Keratinocyte (primary cell): Measurements from ENCODE around the gene DCP2. TPM values are rescaled to one million over a fixed set of nuclear protein-coding genes. Genes with fewer than 3 reads are reported as not detected.

Experiments
- DNase-seq: peaks from one replicate; pipeline ENCODE4 v3.0.0-alpha.2; 2011; ENCODE audit warnings: low read depth, missing footprints, low spot score
- FAIRE-seq: peaks from 2 replicates; lab custom pipeline; 2011; peaks lifted over from hg19 to GRCh38; lab: Jason Lieb, UNC
- H2AFZ ChIP-seq: 2 replicates; pipeline ENCODE4 v1.6.0; 2012; ENCODE audit warnings: low read length, control low read depth, inconsistent platforms; ENCODE audit not compliant: control insufficient read depth
- H3K27ac ChIP-seq: 2 replicates; pipeline ENCODE4 v1.5.1; 2011; ENCODE audit warnings: low read length; ENCODE audit not compliant: control insufficient read depth, insufficient read depth
- H3K27me3 ChIP-seq: 3 replicates; pipeline ENCODE4 v1.6.0; 2011; ENCODE audit warnings: low read length; ENCODE audit not compliant: control insufficient read depth, insufficient read depth; ENCODE audit errors: extremely low read depth
- H3K36me3 ChIP-seq, 2 experiments: 2 replicates in 1 of 2; 3 replicates in 1 of 2; pipeline ENCODE4 v1.5.1; 2011; ENCODE audit warnings: low read length in 2 of 2, mild to moderate bottlenecking in 1 of 2; ENCODE audit not compliant: control insufficient read depth in 2 of 2, insufficient read depth in 2 of 2; ENCODE audit errors: extremely low read depth in 1 of 2
- H3K4me1 ChIP-seq: 3 replicates; pipeline ENCODE4 v1.5.1; 2011; ENCODE audit warnings: low read length; ENCODE audit not compliant: control insufficient read depth, insufficient read depth; ENCODE audit errors: extremely low read depth
- H3K4me2 ChIP-seq: 3 replicates; pipeline ENCODE4 v1.6.0; 2011; ENCODE audit warnings: low read depth, low read length; ENCODE audit not compliant: control insufficient read depth, insufficient read depth; ENCODE audit errors: extremely low read depth
- H3K4me3 ChIP-seq, 3 experiments: fragments of 200-600 bp in 1 of 3; sonication (generic) in 1 of 3; 2 replicates in 2 of 3; 3 replicates in 1 of 3; pipeline ENCODE4 v1.5.1; 2011 to 2016; ENCODE audit warnings: low read length in 3 of 3, mild to moderate bottlenecking in 3 of 3, control low read depth in 2 of 3, inconsistent platforms in 1 of 3, low read depth in 1 of 3, mixed read lengths in 1 of 3, mixed run types in 1 of 3, moderate library complexity in 1 of 3; ENCODE audit not compliant: control insufficient read depth in 2 of 3, insufficient read depth in 2 of 3; ENCODE audit errors: extremely low read depth in 1 of 3
- H3K79me2 ChIP-seq: 2 replicates; pipeline ENCODE4 v1.6.0; 2012; ENCODE audit warnings: low read length; ENCODE audit not compliant: control insufficient read depth, insufficient read depth
- H3K9ac ChIP-seq: 3 replicates; pipeline ENCODE4 v1.6.0; 2011; ENCODE audit warnings: low read length; ENCODE audit not compliant: control insufficient read depth, insufficient read depth; ENCODE audit errors: extremely low read depth
- H3K9me1 ChIP-seq: 3 replicates; pipeline ENCODE4 v1.6.0; 2011; ENCODE audit warnings: low read length; ENCODE audit not compliant: control insufficient read depth, insufficient read depth; ENCODE audit errors: extremely low read depth
- H3K9me3 ChIP-seq: 2 replicates; pipeline ENCODE4 v1.5.1; 2012; ENCODE audit warnings: low read depth, low read length; ENCODE audit not compliant: control insufficient read depth
- H4K20me1 ChIP-seq: 3 replicates; pipeline ENCODE4 v1.6.0; 2011; ENCODE audit warnings: low read length; ENCODE audit not compliant: control insufficient read depth, insufficient read depth; ENCODE audit errors: extremely low read depth
- CTCF ChIP-seq, 3 experiments: IDR thresholded peaks in 1 of 3; conservative IDR thresholded peaks in 1 of 3; optimal IDR thresholded peaks in 1 of 3; 2 replicates in 2 of 3; 3 replicates in 1 of 3; pipeline versions ENCODE3 to v1.5.1; 2011; ENCODE audit warnings: low read length in 3 of 3, mild to moderate bottlenecking in 3 of 3, moderate library complexity in 2 of 3, control low read depth in 1 of 3, inconsistent platforms in 1 of 3; ENCODE audit not compliant: insufficient read depth in 2 of 3; ENCODE audit errors: extremely low read depth in 1 of 3
- EZH2 ChIP-seq: IDR thresholded peaks from one replicate; pipeline ENCODE4 v1.6.1; 2012; ENCODE audit warnings: inconsistent platforms, mild to moderate bottlenecking, low read length, moderate library complexity
- dilution Hi-C: fragments of 300-500 bp; cut with MboI; formaldehyde crosslinking; loops from one replicate; pipeline ENCODE4 v1.7.0; 2020; ENCODE audit warnings: low sequenced_read_pairs; ENCODE audit not compliant: extremely low pct_ligation_motif_present
- polyA plus RNA-seq, 5 experiments: library from polyadenylated mRNA; depleted of rRNA in 3 of 5; stranded (reverse) in 3 of 5; stranded (forward) in 1 of 5; unstranded in 1 of 5; fragments of >200 nt; gene quantifications; 1 replicate in 1 of 5; 2 replicates in 3 of 5; 3 replicates in 1 of 5; pipeline versions ENCODE4 v1.2.1 to v1.2.3, GENCODE V29; 2011 to 2012; ENCODE audit warnings: missing spikeins in 2 of 5, low read depth in 1 of 5, low replicate concordance in 1 of 5

DCP2 gene
- polyA plus RNA-seq, 1 donor (not counting 4 experiments of a cell fraction or from before 2014, with no cell fraction given), result 11.8 TPM

- Histone ChIP-seq H4K20me1 (no peaks in the 10 kb centered on the region), H3K27ac (no peak overlapping the region), H3K4me1 (peaks cover 43% of the 10 kb centered on the region), H3K27me3 (no peaks in the 10 kb centered on the region), H3K9me1 (peaks cover 2% of the 10 kb centered on the region), H3K9ac (no peak overlapping the region), H3K36me3 (peaks cover 25 to 26% of the 10 kb centered on the region in 2 experiments), H3K4me3 (no peak overlapping the region), H3K4me2 (no peak overlapping the region), H3K79me2 (no peaks in the 10 kb centered on the region), H2AFZ (no peak overlapping the region), H3K9me3 (no peaks in the 10 kb centered on the region)
- TF ChIP-seq EZH2, result no peak
- TF ChIP-seq CTCF (optimal IDR thresholded peaks at IDR 0.05 in 1 of 3, IDR thresholded peaks at IDR 0.05 in 1 of 3, conservative IDR thresholded peaks at IDR 0.05 in 1 of 3; ENCODE audit: extremely low read depth in 1 of 3, insufficient read depth in 2 of 3, low read length in 3 of 3), result no peak
- FAIRE-seq (no peak), DNase-seq (no peak)
- dilution Hi-C loops, result no loop called here
Measured at GRCh38 chr5:113048931-113049330, 72.3 kb downstream of the DCP2 start.

GRCh38 chr5:113050721-113051382 is 74.3 kb downstream of the DCP2 start:
- H3K9me3 ChIP-seq, result no peaks in the 10 kb centered on the region
- no peaks in the 10 kb centered on the region for H4K20me1 ChIP-seq
- DNase-seq (peak; percentile 75), FAIRE-seq (peak; percentile 73)
- no peak overlapping the region for H3K4me3 ChIP-seq
- dilution Hi-C loops, result no loop called here
- no peaks in the 10 kb centered on the region for H3K79me2 ChIP-seq
- peaks cover 2% of the 10 kb centered on the region for H3K9me1 ChIP-seq
- no peaks in the 10 kb centered on the region for H3K27me3 ChIP-seq
- peak overlapping the region; percentile 23 for H3K9ac ChIP-seq
- H3K36me3 ChIP-seq, result peaks cover 27 to 30% of the 10 kb centered on the region in 2 experiments
- no peak for TF ChIP-seq CTCF (optimal IDR thresholded peaks at IDR 0.05 in 1 of 3, IDR thresholded peaks at IDR 0.05 in 1 of 3, conservative IDR thresholded peaks at IDR 0.05 in 1 of 3; ENCODE audit: extremely low read depth in 1 of 3, insufficient read depth in 2 of 3, low read length in 3 of 3)
- TF ChIP-seq EZH2, result no peak
- H3K4me1 ChIP-seq, result peaks cover 31% of the 10 kb centered on the region
- no peak overlapping the region for H2AFZ ChIP-seq
- peak overlapping the region; percentile 53 for H3K27ac ChIP-seq
- H3K4me2 ChIP-seq, result peak overlapping the region; percentile 49
